Upper lobe of left lung (tissue), 4 donors: Measurements from ENCODE around the gene COL23A1.

ENCODE experiments used
- CTCF ChIP-seq, 6 experiments: fragments of 450-650 bp in 4 of 6; fragments of 200-600 bp in 2 of 6; sonication (generic) in 2 of 6; IDR thresholded peaks; one replicate each; pipeline ENCODE4 v1.5.1; 2016 to 2019; ENCODE audit warnings: antibody characterized with exemption in 6 of 6
- POLR2A ChIP-seq, 4 donors: fragments of 450-650 bp; IDR thresholded peaks; one replicate each; pipeline ENCODE4 v1.5.1; 2016 to 2017; ENCODE audit warnings: antibody characterized with exemption in 4 of 4, mild to moderate bottlenecking in 2 of 4

- TF ChIP-seq CTCF (IDR thresholded peaks at IDR 0.05), result no peak
- no peak for TF ChIP-seq POLR2A (IDR thresholded peaks at IDR 0.05)
Measured at GRCh38 chr5:178192244-178192643, 397.9 kb downstream of the COL23A1 start.
